ENCODE results near the gene CACNA1I.

DNA sequence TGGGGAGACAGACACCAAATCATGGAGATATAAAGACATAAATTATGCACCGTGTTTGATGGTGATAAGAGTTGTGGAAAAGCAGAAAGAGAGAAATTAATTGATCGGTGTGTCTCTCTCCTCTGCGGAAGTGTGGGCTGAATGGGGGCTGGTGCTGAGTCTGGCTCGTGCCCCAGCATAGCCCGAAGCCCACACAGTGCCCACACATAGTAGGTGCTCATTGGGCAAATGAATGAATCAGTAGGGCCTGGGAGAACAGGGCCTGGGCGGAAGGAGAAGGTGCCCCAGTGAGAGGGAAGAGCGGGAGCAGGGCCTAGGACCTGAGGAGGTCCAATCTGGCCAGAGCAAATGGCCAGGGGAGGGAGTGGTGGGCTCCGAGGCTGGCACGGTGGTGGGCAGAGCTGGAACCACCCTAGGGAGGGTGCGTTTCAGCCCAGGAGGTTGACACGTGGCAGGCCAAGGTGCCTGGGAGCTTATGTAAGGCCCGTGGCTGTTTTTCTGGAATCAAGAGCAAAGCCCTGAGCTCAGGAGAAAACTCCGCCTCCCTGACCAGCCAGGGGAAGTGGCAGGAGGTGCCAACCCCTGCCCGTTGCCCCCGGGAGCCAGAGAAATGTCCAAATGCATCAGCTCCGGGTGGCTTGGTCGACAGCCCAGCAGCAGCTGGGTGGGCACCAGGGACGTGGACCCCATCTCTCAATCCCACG, 2.1 kb upstream of the CACNA1I start:
- TF ChIP-seq, protein P1, sequence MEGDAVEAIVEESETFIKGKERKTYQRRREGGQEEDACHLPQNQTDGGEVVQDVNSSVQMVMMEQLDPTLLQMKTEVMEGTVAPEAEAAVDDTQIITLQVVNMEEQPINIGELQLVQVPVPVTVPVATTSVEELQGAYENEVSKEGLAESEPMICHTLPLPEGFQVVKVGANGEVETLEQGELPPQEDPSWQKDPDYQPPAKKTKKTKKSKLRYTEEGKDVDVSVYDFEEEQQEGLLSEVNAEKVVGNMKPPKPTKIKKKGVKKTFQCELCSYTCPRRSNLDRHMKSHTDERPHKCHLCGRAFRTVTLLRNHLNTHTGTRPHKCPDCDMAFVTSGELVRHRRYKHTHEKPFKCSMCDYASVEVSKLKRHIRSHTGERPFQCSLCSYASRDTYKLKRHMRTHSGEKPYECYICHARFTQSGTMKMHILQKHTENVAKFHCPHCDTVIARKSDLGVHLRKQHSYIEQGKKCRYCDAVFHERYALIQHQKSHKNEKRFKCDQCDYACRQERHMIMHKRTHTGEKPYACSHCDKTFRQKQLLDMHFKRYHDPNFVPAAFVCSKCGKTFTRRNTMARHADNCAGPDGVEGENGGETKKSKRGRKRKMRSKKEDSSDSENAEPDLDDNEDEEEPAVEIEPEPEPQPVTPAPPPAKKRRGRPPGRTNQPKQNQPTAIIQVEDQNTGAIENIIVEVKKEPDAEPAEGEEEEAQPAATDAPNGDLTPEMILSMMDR (conservative IDR thresholded peaks at IDR 0.05; ENCODE audit: low read depth in 2 of 2): no peak
- TF ChIP-seq REST (IDR thresholded peaks at IDR 0.05; ENCODE audit: unreplicated experiment): no peak
- no peak for TF ChIP-seq POLR2AphosphoS5 (IDR thresholded peaks at IDR 0.05; ENCODE audit: low read depth)
- TF ChIP-seq EZH2 (IDR thresholded peaks at IDR 0.05; ENCODE audit: low read depth, unreplicated experiment): no peak
- no peak for TF ChIP-seq STAT1 (IDR thresholded peaks at IDR 0.05; ENCODE audit: unreplicated experiment)
- TF ChIP-seq ZNF114 (CRISPR knock-in tag; IDR thresholded peaks at IDR 0.05): no peak
- TF ChIP-seq CREB1 (CRISPR knock-in tag; IDR thresholded peaks at IDR 0.05; ENCODE audit: low read depth): no peak
- TF ChIP-seq ZNF331 (CRISPR knock-in tag; IDR thresholded peaks at IDR 0.05; ENCODE audit: low read depth): no peak
- no peak for TF ChIP-seq EZH2phosphoT487 (IDR thresholded peaks at IDR 0.05; ENCODE audit: unreplicated experiment)
- TF ChIP-seq NANOG (IDR thresholded peaks at IDR 0.05; ENCODE audit: borderline replicate concordance): no peak
- no peak for TF ChIP-seq JUNB (IDR thresholded peaks at IDR 0.05; ENCODE audit: unreplicated experiment)
- TF ChIP-seq, protein P2, sequence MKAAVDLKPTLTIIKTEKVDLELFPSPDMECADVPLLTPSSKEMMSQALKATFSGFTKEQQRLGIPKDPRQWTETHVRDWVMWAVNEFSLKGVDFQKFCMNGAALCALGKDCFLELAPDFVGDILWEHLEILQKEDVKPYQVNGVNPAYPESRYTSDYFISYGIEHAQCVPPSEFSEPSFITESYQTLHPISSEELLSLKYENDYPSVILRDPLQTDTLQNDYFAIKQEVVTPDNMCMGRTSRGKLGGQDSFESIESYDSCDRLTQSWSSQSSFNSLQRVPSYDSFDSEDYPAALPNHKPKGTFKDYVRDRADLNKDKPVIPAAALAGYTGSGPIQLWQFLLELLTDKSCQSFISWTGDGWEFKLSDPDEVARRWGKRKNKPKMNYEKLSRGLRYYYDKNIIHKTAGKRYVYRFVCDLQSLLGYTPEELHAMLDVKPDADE (IDR thresholded peaks at IDR 0.05): no peak
- TF ChIP-seq ZNF462 (CRISPR knock-in tag; IDR thresholded peaks at IDR 0.05): no peak

Data from GM23338 (cell line).